ENCODE measurements around the gene DNLZ.

Gene DNLZ

GRCh38 chr9:136329636-136330405, 33.7 kb downstream of the DNLZ start:
- Mint-ChIP-seq H3K9me3 (no peaks in the 10 kb centered on the region), H3K4me1 (peaks cover 40% of the 10 kb centered on the region), H3K4me3 (peak overlapping the region; percentile 86), H3K27ac (no peak overlapping the region), H3K27me3 (ENCODE audit: low read depth, poor library complexity) (peaks cover 4% of the 10 kb centered on the region), H3K36me3 (ENCODE audit: low read depth) (no peaks in the 10 kb centered on the region)
- no peak for DNase-seq
- no peak for TF ChIP-seq CTCF (IDR thresholded peaks at IDR 0.05)

DNA sequence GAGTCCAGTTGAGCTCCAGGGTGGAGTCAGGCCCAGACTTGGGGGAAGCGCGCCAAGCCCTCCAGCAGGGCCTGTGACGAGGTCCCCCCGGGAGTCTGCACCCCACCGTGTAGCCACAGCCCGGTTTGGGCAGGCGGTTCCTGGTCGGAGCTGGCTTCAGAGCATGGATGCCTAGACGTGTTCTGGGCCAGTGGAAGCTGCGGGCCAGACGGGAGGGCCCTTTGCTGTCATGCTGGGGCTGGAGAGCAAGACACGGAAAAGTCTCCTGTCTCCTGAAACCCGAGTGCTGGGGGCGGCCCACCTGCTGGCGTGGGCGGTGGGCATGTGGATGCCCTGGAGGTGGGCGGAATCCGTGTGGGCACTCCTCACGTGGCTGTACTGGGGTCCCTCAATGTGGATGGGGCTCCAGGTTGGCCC, 34.3 kb downstream of the DNLZ start:
- DNase-seq = no peak
- Mint-ChIP-seq H3K36me3 (ENCODE audit: low read depth) (no peaks in the 10 kb centered on the region), H3K27ac (no peak overlapping the region), H3K4me1 (peaks cover 41% of the 10 kb centered on the region), H3K27me3 (ENCODE audit: low read depth, poor library complexity) (peaks cover 4% of the 10 kb centered on the region), H3K9me3 (no peaks in the 10 kb centered on the region), H3K4me3 (peak overlapping the region; percentile 86)
- TF ChIP-seq CTCF (IDR thresholded peaks at IDR 0.05) = no peak

- no peaks in the 10 kb centered on the region for H3K36me3 Mint-ChIP-seq (ENCODE audit: low read depth)
- H3K27me3 Mint-ChIP-seq (ENCODE audit: low read depth, poor library complexity) = peaks cover 4% of the 10 kb centered on the region
- peak overlapping the region; percentile 31 for H3K27ac Mint-ChIP-seq
- no peak for TF ChIP-seq CTCF (IDR thresholded peaks at IDR 0.05)
- no peaks in the 10 kb centered on the region for H3K9me3 Mint-ChIP-seq
- DNase-seq = peak; percentile 46
- H3K4me1 Mint-ChIP-seq = peaks cover 46% of the 10 kb centered on the region
- H3K4me3 Mint-ChIP-seq = peak overlapping the region; percentile 86
Observed at GRCh38 chr9:136328622-136329041, 34.9 kb downstream of the DNLZ start.

- Mint-ChIP-seq H3K9me3 (no peaks in the 10 kb centered on the region), H3K36me3 (ENCODE audit: low read depth) (no peaks in the 10 kb centered on the region), H3K4me3 (peak overlapping the region; percentile 86), H3K27ac (peak overlapping the region; percentile 31), H3K4me1 (peaks cover 49% of the 10 kb centered on the region), H3K27me3 (ENCODE audit: low read depth, poor library complexity) (peaks cover 4% of the 10 kb centered on the region)
- no peak for DNase-seq
- no peak for TF ChIP-seq CTCF (IDR thresholded peaks at IDR 0.05)
Observed at GRCh38 chr9:136328011-136328621, 35.4 kb downstream of the DNLZ start.

DNA sequence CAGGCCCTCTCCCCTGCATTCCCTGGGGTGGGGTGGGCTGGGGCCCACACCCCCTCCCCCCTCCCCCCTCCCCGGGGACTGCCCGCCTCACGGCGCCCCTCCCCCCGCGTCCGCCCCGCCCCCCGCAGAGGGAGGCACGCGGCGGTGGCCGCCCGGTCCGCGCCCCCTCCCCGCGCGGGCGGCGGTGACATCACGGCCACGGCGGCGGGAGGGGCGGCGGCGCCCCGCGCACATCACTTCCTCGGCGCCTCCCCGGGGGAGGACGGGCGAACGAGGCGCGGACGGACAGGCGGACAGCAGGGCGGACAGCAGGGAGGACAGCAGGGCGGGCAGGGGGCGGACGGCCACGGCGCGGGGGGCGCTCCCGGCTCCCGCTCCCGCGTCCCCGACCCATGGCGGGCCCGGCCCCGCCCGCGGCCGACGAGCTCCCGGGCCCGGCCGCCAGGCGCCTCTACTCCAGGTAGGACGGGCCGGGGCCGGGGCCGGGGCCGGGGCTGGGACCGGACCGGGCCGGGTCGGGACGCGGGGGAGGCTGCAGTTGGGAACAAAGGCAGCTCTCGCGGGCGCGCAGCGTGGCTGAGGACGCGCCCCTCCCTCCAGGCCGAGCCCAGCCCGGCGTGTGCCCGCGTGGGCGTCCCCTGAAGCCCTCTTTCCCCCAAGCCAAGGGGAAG, 36.1 kb downstream of the DNLZ start, which contains the start of gene GPSM1:
GPSM1 (plus strand) TSS at position 236 of the 671 bp plus-strand sequence; CDS start at position 393, 157 bp downstream.
- Mint-ChIP-seq H3K27ac (peak within 1 kb of the TSS; percentile 88), H3K9me3 (no peaks in the 10 kb centered on the region), H3K27me3 (ENCODE audit: low read depth, poor library complexity) (peaks cover 5% of the 10 kb centered on the region), H3K4me1 (peaks cover 56% of the 10 kb centered on the region), H3K36me3 (ENCODE audit: low read depth) (no peaks in the 10 kb centered on the region), H3K4me3 (peak within 1 kb of the TSS; percentile 86)
- TF ChIP-seq CTCF (IDR thresholded peaks at IDR 0.05) = no peak
- peak; percentile 70 for DNase-seq

Data from nephron progenitor cell (in vitro differentiated cells).